ENCODE measurements around the gene PAPOLA.
"Not testable (repeated sequence)": the region's sequence is repeated elsewhere in the genome, so short reads cannot be mapped to it uniquely, and the experiment has no call there.

Gene PAPOLA

GRCh38 chr14:96501740-96502620, at the start of gene PAPOLA:
PAPOLA (plus strand) TSS chr14:96502382; CDS start chr14:96502593, 211 bp downstream.
- peak; percentile 94 for DNase-seq

- no peak for DNase-seq
Observed at GRCh38 chr14:96452684-96453083, 49.5 kb upstream of the PAPOLA start.

- no peak for DNase-seq
Observed at GRCh38 chr14:96455588-96455987, 46.6 kb upstream of the PAPOLA start.

- DNase-seq, result no peak
Observed at GRCh38 chr14:96459851-96460250, 42.3 kb upstream of the PAPOLA start.

GRCh38 chr14:96461950-96462798, 40.0 kb upstream of the PAPOLA start:
- no peak for DNase-seq

GRCh38 chr14:96464136-96464535, 38.0 kb upstream of the PAPOLA start:
- no peak for DNase-seq

GRCh38 chr14:96466918-96467317, 35.3 kb upstream of the PAPOLA start:
- DNase-seq, result no peak

- no peak for DNase-seq
Observed at GRCh38 chr14:96470331-96470730, 31.9 kb upstream of the PAPOLA start.

GRCh38 chr14:96470967-96471366, 31.2 kb upstream of the PAPOLA start:
- DNase-seq, result not testable (repeated sequence)

- no peak for DNase-seq
Observed at GRCh38 chr14:96478119-96478518, 24.1 kb upstream of the PAPOLA start.

- DNase-seq, result no peak
Observed at GRCh38 chr14:96479435-96480146, 22.6 kb upstream of the PAPOLA start.

- no peak for DNase-seq
Observed at GRCh38 chr14:96481731-96482314, 20.4 kb upstream of the PAPOLA start.

GRCh38 chr14:96482986-96483385, 19.2 kb upstream of the PAPOLA start:
- no peak for DNase-seq

- no peak for DNase-seq
Observed at GRCh38 chr14:96484399-96484798, 17.8 kb upstream of the PAPOLA start.

- no peak for DNase-seq
Observed at GRCh38 chr14:96486705-96487104, 15.5 kb upstream of the PAPOLA start.

- DNase-seq, result no peak
Observed at GRCh38 chr14:96489327-96489726, 12.9 kb upstream of the PAPOLA start.

GRCh38 chr14:96493178-96493577, 9.0 kb upstream of the PAPOLA start:
- DNase-seq, result no peak

GRCh38 chr14:96494331-96494730, 7.9 kb upstream of the PAPOLA start:
- DNase-seq, result no peak

GRCh38 chr14:96497087-96497486, 5.1 kb upstream of the PAPOLA start:
- DNase-seq, result no peak

- DNase-seq, result no peak
Observed at GRCh38 chr14:96497586-96497985, 4.6 kb upstream of the PAPOLA start.

GRCh38 chr14:96501217-96501739, 904 bp upstream of the PAPOLA start:
- no peak for DNase-seq

- DNase-seq, result peak; percentile 55
Observed at GRCh38 chr14:96502621-96503305, 581 bp downstream of the PAPOLA start.
